GM12801 (cell line): ENCODE results near the gene WNT2B.

Experiments used
- TF ChIP-seq, protein P1 (sequence below): IDR thresholded peaks from one replicate; pipeline ENCODE4 v1.5.1; 2011; ENCODE audit warnings: control low read depth; ENCODE audit not compliant: insufficient read length; ENCODE audit errors: extremely low read depth

Gene WNT2B

DNA sequence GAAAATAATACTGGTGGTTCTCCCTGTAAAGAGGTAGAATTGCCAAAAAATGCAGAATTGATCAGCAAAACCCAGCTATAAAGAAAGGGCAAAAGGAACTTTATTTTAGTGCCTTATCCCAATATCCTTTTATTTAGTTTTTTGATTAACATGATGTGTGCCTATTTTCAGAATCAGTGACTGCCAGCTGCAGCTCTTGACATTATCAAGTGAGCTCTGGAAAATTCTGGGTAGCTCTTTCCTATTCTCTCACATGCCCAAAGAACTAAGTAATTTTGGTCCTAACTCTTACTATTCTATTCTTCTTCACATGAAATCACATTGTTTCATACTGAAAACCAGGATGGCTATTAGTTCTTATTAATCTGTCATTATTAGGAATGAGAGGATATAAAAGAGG, 22.1 kb downstream of the WNT2B start:
- TF ChIP-seq, protein P1, sequence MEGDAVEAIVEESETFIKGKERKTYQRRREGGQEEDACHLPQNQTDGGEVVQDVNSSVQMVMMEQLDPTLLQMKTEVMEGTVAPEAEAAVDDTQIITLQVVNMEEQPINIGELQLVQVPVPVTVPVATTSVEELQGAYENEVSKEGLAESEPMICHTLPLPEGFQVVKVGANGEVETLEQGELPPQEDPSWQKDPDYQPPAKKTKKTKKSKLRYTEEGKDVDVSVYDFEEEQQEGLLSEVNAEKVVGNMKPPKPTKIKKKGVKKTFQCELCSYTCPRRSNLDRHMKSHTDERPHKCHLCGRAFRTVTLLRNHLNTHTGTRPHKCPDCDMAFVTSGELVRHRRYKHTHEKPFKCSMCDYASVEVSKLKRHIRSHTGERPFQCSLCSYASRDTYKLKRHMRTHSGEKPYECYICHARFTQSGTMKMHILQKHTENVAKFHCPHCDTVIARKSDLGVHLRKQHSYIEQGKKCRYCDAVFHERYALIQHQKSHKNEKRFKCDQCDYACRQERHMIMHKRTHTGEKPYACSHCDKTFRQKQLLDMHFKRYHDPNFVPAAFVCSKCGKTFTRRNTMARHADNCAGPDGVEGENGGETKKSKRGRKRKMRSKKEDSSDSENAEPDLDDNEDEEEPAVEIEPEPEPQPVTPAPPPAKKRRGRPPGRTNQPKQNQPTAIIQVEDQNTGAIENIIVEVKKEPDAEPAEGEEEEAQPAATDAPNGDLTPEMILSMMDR = no peak

DNA sequence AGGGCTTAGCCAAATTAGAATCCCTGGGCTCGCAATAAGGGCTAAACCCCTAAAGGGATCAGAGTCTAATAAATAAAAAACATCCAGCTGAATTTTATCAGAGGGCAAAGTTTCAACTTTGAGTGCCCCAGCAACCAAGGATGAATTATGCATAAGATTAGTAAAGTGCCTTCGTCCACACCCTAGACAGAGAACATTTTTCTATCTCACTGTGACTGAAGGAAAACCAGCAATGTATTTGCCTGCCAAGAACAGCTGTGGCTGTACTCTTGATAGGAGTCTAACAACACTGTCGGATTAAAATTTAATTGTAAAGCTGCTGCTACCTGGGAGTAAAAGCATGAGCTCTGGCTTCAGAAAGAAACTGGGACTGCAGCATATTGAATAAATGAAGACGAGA, 23.3 kb downstream of the WNT2B start:
- TF ChIP-seq, protein P1 = no peak

DNA sequence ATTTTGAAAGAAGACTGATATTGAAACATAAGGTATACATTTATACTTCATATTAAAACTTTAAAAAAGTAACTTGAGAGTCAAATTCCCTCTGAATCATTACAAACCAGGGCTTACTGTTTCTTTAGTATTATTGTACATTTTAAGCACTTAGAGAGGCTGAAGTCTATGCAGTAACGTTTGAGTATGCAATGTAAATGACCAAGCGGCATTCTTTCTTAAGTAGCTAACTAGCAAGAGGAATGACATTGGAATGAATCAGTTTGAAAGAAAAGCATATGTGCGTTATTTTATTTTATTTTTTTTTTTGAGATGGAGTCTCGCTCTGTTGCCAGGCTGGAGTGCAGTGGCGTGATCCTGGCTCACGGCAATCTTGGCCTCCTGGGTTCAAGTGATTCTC, 24.3 kb downstream of the WNT2B start:
- TF ChIP-seq, protein P1 = no peak

DNA sequence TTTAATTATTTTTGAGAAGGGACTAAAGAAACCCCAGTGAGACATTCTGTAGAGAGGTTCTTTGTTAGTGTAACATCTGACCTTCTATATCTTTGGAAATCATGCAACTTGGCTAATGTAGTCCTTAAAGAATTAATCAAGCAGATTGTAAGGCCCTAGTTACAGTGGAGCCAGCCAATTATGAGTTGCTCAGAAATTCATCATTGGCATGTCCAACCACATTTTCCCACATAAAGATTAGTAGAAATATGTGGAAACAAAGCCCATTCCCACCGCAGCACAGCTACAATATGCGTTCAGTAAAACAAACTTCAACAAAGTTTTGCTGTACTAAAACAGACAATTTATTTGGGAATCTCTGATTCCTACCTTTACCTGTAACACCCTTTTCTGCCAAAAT, 27.8 kb downstream of the WNT2B start:
- TF ChIP-seq, protein P1 = no peak

DNA sequence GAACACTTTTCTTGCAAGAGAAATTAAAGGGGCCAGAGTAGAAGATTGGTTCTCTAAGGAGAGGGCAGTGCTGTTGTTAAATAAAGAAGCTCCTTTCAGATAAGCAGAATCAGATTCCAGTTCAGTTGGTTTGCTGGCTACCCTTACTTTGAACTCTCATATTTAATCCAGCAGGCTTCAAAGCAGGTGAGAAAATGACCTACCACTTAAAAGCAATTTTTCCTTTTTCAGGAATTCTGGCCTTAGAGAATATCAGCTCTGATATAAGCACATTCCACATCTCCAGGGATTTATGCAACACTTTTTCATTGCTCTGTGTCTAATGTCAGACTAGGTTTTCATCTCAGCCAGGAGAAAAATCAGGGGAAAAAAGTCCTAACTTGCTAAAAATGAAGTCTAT, 28.7 kb downstream of the WNT2B start:
- TF ChIP-seq, protein P1 = no peak

DNA sequence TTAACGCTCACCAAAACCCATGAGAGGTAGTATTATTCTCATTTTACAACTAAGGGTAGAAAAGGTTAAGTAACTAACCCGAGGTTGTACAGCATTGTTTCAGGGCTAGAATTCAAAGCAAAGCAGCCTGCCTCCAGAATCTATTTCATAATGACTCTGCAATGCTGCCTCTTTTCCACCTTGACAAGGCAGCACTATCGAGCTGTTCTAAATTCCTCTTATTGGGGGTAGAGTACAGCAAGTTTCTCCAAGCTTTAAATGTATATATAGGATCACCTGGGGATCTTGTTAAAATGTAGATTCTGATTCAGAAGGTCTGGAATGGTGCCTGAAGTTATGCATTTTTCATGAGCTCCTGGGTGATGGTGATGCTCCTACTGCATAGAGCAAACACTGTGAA, 30.1 kb downstream of the WNT2B start:
- TF ChIP-seq, protein P1 = no peak

DNA sequence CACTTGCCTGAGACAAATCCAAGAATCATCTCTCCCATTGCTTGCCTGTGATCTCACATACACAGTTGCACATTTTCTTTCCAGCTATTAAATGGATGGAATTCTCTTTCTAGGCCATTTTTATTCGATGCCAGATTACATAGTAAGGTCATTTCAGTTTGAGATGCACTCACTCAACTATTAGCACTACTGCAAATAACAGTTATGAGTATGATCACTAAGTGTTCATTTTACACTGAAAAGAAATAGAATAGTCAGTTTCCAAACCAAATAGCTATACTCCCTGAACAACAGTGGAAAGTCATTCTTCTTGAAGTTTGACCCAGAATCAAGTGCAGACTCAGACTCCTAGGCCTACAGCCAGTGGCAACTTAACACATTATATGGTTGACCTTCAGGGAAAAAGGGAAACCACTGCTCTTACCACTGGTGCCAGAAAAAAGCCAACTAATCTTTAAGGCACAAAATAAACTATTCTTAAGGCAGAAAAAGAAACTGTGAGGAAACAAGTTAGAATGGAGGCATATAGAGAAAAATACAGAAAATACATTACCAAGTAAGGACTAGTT, 31.5 kb downstream of the WNT2B start:
- TF ChIP-seq, protein P1 = no peak

DNA sequence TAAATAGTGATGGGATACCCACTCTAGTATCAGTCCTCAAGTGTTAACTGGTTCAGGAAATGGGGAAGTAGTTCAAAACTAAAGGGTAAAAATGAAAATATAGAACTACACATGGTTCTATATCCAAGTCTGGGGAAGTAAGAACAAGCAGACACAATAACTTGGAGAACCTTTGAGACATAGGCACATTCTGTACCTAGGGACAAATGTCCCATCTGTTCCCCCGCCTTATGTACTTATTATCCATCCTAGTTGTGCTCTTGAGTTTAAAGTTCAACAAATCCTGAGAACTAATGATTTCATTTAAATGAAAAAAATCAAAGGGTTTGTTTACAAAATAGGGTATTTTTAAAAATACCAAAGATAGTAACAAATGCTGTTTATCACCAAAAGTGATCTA, 32.5 kb downstream of the WNT2B start:
- TF ChIP-seq, protein P1 = no peak
